NT2/D1 (cell line): ENCODE data around the gene SLC25A25.
"Not testable (repeated sequence)": the region's sequence is repeated elsewhere in the genome, so short reads cannot be mapped to it uniquely, and the experiment has no call there.

Experiments
- DNase-seq: peaks from one replicate; pipeline ENCODE4 v3.0.0-alpha.2; 2011; ENCODE audit warnings: low read depth, low spot score
- H3K27me3 ChIP-seq: 2 replicates; pipeline ENCODE4 v1.6.0; 2011; ENCODE audit warnings: mild to moderate bottlenecking; ENCODE audit not compliant: insufficient read length, insufficient read depth
- H3K36me3 ChIP-seq: 2 replicates; pipeline ENCODE4 v1.6.1; 2011; ENCODE audit warnings: mild to moderate bottlenecking, low read length, mixed read lengths; ENCODE audit not compliant: insufficient read depth, insufficient read length
- H3K4me1 ChIP-seq: 2 replicates; pipeline ENCODE4 v1.5.1; 2011; ENCODE audit not compliant: insufficient read depth, insufficient read length
- H3K4me3 ChIP-seq: 2 replicates; pipeline ENCODE4 v1.5.1; 2011; ENCODE audit warnings: low read depth; ENCODE audit not compliant: insufficient read length
- H3K9ac ChIP-seq: 2 replicates; pipeline ENCODE4 v1.6.0; 2011; ENCODE audit warnings: low read depth; ENCODE audit not compliant: insufficient read length
- H3K9me3 ChIP-seq: 2 replicates; pipeline ENCODE4 v1.5.1; 2011; ENCODE audit warnings: mild to moderate bottlenecking, low read length; ENCODE audit not compliant: insufficient read depth
- SUZ12 ChIP-seq: IDR thresholded peaks from 2 replicates; pipeline ENCODE4 v1.6.1; 2011; ENCODE audit not compliant: insufficient read length, insufficient read depth; ENCODE audit errors: extremely low read depth
- YY1 ChIP-seq: IDR thresholded peaks from 2 replicates; pipeline ENCODE4 v1.6.1; 2011; ENCODE audit not compliant: insufficient read length, insufficient read depth
- ZNF274 ChIP-seq: IDR thresholded peaks from 2 replicates; pipeline ENCODE4 v1.6.1; 2011; ENCODE audit warnings: mild to moderate bottlenecking, low read depth, low read length

SLC25A25 gene

DNA sequence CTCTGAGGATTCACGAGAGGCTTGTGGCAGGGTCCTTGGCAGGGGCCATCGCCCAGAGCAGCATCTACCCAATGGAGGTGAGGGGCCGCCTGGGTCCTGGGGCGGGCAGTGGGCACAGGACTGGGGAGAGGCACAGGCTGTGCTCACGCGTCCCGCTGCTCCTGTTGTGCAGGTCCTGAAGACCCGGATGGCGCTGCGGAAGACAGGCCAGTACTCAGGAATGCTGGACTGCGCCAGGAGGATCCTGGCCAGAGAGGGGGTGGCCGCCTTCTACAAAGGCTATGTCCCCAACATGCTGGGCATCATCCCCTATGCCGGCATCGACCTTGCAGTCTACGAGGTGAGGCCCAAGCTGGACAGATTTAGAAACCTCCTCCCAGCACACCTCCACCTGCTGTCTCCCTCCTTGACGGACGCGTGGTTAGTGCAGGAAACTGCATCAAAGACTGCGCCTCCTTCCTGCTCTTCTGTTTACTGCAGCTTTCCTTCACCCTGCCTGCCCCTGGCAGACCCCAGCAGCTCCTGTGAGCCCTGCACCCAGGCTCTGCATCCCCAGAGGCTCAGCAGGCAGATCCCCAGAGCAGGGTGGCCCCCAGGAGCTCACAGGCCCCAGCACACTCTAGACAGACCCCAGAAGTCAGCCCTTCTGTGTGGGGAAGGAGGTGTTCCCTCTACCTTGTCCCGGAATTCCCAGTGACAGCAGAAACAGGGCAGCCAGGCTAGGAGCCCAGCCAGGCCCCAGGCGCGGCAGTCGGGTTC lies 38.3 kb downstream of the SLC25A25 start:
- no peak for DNase-seq
- H3K36me3 ChIP-seq: peaks cover 78% of the 10 kb centered on the region

DNA sequence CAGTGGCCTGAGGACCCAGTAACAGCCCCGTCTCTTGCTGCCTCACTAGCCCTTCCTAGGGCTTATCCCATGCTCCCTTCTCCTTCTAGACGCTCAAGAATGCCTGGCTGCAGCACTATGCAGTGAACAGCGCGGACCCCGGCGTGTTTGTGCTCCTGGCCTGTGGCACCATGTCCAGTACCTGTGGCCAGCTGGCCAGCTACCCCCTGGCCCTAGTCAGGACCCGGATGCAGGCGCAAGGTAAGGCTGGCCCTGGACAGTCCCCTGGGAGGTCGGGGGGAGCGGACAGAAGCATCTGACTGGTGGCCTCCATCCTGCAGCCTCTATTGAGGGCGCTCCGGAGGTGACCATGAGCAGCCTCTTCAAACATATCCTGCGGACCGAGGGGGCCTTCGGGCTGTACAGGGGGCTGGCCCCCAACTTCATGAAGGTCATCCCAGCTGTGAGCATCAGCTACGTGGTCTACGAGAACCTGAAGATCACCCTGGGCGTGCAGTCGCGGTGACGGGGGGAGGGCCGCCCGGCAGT lies 39.0 kb downstream of the SLC25A25 start:
- no peak overlapping the region for H3K4me3 ChIP-seq
- TF ChIP-seq ZNF274: no peak
- no peak for TF ChIP-seq SUZ12
- TF ChIP-seq YY1: no peak

More for the DNA sequence above, 38.3 kb downstream of the SLC25A25 start:
- no peak for TF ChIP-seq YY1
- no peak for TF ChIP-seq SUZ12
- TF ChIP-seq ZNF274: no peak
- Histone ChIP-seq H3K27me3 (no peaks in the 10 kb centered on the region), H3K9ac (no peak overlapping the region), H3K4me3 (no peak overlapping the region), H3K9me3 (no peaks in the 10 kb centered on the region), H3K4me1 (peaks cover 10% of the 10 kb centered on the region)

GRCh38 chr9:128107468-128108268 lies 39.6 kb downstream of the SLC25A25 start:
- peaks cover 65% of the 10 kb centered on the region for H3K36me3 ChIP-seq
- H3K27me3 ChIP-seq: no peaks in the 10 kb centered on the region
- DNase-seq: no peak
- TF ChIP-seq YY1: no peak
- H3K4me3 ChIP-seq: no peak overlapping the region
- no peaks in the 10 kb centered on the region for H3K9me3 ChIP-seq
- H3K4me1 ChIP-seq: peaks cover 7% of the 10 kb centered on the region
- H3K9ac ChIP-seq: no peak overlapping the region

More for the DNA sequence above, 39.0 kb downstream of the SLC25A25 start:
- Histone ChIP-seq H3K9ac (no peak overlapping the region), H3K27me3 (no peaks in the 10 kb centered on the region), H3K9me3 (no peaks in the 10 kb centered on the region), H3K36me3 (peaks cover 72% of the 10 kb centered on the region), H3K4me1 (peaks cover 7% of the 10 kb centered on the region)
- no peak for DNase-seq

GRCh38 chr9:128108269-128109049 lies 40.4 kb downstream of the SLC25A25 start:
- Histone ChIP-seq H3K9me3 (no peaks in the 10 kb centered on the region), H3K36me3 (peaks cover 61% of the 10 kb centered on the region), H3K27me3 (no peaks in the 10 kb centered on the region), H3K4me3 (no peak overlapping the region), H3K9ac (no peak overlapping the region), H3K4me1 (peaks cover 7% of the 10 kb centered on the region)
- TF ChIP-seq ZNF274: no peak
- TF ChIP-seq YY1: no peak
- TF ChIP-seq SUZ12: no peak
- no peak for DNase-seq

GRCh38 chr9:128109050-128109709 lies 41.1 kb downstream of the SLC25A25 start:
- TF ChIP-seq SUZ12: no peak
- no peak for TF ChIP-seq YY1
- TF ChIP-seq ZNF274: no peak
- Histone ChIP-seq H3K4me3 (no peak overlapping the region), H3K9me3 (no peaks in the 10 kb centered on the region), H3K36me3 (peaks cover 59% of the 10 kb centered on the region), H3K4me1 (peaks cover 7% of the 10 kb centered on the region), H3K27me3 (no peaks in the 10 kb centered on the region), H3K9ac (no peak overlapping the region)
- DNase-seq: no peak

- not testable (repeated sequence) for H3K4me1 ChIP-seq, DNase-seq, H3K9me3 ChIP-seq, H3K27me3 ChIP-seq, H3K4me3 ChIP-seq, H3K9ac ChIP-seq
- H3K36me3 ChIP-seq: peaks cover 64% of the 10 kb centered on the region
These were observed 43.7 kb downstream of the SLC25A25 start for GRCh38 chr9:128111726-128112125.
